Ascending aorta (tissue), 2 donors: ENCODE data around the gene KCNJ9. TPM values are rescaled to one million over a fixed set of nuclear protein-coding genes. Genes with fewer than 3 reads are reported as not detected.
A peak's percentile ranks its signal among the peaks of the same experiment; 100 is the strongest.
"Not testable (repeated sequence)": the region's sequence is repeated elsewhere in the genome, so short reads cannot be mapped to it uniquely, and the experiment has no call there.

Experiments used
- DNase-seq, 2 donors: peaks; one replicate each; pipeline ENCODE4 v3.0.0-alpha.2; 2019; ENCODE audit warnings: low spot score in 2 of 2
- H3K27ac ChIP-seq, 2 donors: fragments of 200-600 bp; sonication (generic); one replicate each; pipeline ENCODE4 v1.5.1; 2016 to 2017; ENCODE audit warnings: mild to moderate bottlenecking in 1 of 2
- H3K27me3 ChIP-seq: fragments of 200-600 bp; sonication (generic); one replicate; pipeline ENCODE4 v1.5.1; 2017
- H3K36me3 ChIP-seq, 2 donors: fragments of 200-600 bp; sonication (generic); one replicate each; pipeline ENCODE4 v1.5.1; 2016
- H3K4me1 ChIP-seq, 2 donors: fragments of 200-600 bp; sonication (generic); one replicate each; pipeline ENCODE4 v1.5.1; 2016 to 2017; ENCODE audit warnings: mild to moderate bottlenecking in 1 of 2
- H3K4me3 ChIP-seq, 2 donors: fragments of 200-600 bp; sonication (generic); one replicate each; pipeline ENCODE4 v1.5.1; 2016 to 2017; ENCODE audit warnings: mild to moderate bottlenecking in 1 of 2
- H3K9me3 ChIP-seq, 2 donors: fragments of 200-600 bp; sonication (generic); one replicate each; pipeline ENCODE4 v1.5.1; 2016
- CTCF ChIP-seq, 3 experiments: fragments of 200-600 bp in 2 of 3; fragments of 450-650 bp in 1 of 3; sonication (generic) in 2 of 3; IDR thresholded peaks; one replicate each; pipeline ENCODE4 v1.5.1; 2016 to 2019; ENCODE audit warnings: antibody characterized with exemption in 3 of 3, mild to moderate bottlenecking in 1 of 3, moderate library complexity in 1 of 3
- intact Hi-C: fragments of 100-400 bp; cut with DNase I; formaldehyde crosslinking; loops from one replicate; pipeline ENCODE4 v1.15.1; 2023
- total RNA-seq: library from RNA; depleted of rRNA; stranded (reverse); fragments of >200 nt; gene quantifications from one replicate; pipeline ENCODE4 v1.1.0, GENCODE V29; 2016

Gene KCNJ9
- total RNA-seq, 1 donor from 2014 or later, result 1.2 TPM

- peak; percentile 55 to 70 (median 58) for TF ChIP-seq CTCF (IDR thresholded peaks at IDR 0.05)
- Histone ChIP-seq H3K27me3 (no peaks in the 10 kb centered on the region), H3K4me3 (peak overlapping the region; percentile 13 to 46), H3K36me3 (no peaks in the 10 kb centered on the region), H3K9me3 (no peaks in the 10 kb centered on the region), H3K27ac (no peak overlapping the region), H3K4me1 (peaks cover 0 to 7% of the 10 kb centered on the region in 2 donors)
- peak in 1 of 2 donors; percentile 67 for DNase-seq
- intact Hi-C loops, result loop anchor here (5.0 kb wide), 1 partner anchor 36 kb away; the partner anchor contains the start of gene KCNJ9
Measured at GRCh38 chr1:160046494-160047110, 34.7 kb upstream of the KCNJ9 start.

DNA sequence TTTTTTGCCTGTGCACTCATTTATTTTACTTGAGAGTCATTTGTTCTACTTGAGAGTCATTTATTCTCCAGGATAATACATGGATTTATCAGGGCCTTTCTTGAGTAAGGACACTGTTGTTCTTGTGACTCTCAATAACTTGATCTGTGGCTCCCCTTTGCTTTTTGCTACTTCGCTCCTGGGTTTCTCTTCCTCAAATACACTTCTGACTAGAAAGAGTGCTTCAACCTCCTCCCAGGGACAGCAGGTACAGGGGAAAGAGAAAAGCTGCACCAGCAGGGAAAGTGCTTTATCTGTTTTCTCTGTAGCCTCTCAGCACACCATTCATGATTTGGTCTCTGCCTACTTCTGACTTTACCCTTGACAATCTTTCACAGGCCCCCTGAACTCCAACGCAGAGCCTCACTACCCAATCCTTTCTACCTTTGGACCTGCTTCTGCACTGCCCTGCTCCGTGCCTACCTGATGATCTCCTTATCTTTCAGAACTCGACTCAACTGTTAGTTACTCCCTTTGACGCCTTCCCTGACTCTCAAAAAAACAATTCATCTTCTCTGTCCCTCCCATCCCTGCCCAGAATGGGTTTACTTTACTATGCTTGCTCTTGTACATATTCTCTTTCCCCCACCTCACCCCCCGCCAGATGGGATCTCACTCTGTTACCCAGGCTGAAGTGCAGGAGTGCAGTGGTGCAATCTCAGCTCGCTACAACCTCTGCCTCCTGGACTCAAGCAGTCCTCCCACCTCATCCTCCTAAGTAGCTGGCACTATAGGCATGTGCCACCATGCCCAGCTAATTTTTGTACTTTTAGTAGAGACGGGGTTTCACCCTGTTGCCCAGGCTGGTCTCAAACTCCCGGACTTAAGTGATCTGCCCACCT is 34.0 kb upstream of the KCNJ9 start:
- Histone ChIP-seq H3K36me3 (no peaks in the 10 kb centered on the region), H3K9me3 (no peaks in the 10 kb centered on the region), H3K4me1 (peaks cover 0 to 7% of the 10 kb centered on the region in 2 donors), H3K4me3 (peak overlapping the region; percentile 13 to 46), H3K27me3 (no peaks in the 10 kb centered on the region), H3K27ac (no peak overlapping the region)
- no peak for DNase-seq
- TF ChIP-seq CTCF (IDR thresholded peaks at IDR 0.05), result no peak
- intact Hi-C loops, result loop anchor here (5.0 kb wide), 1 partner anchor 35 kb away; the partner anchor contains the start of gene KCNJ9

- H3K4me1 ChIP-seq, result peaks cover 0 to 7% of the 10 kb centered on the region in 2 donors
- H3K9me3 ChIP-seq, result no peaks in the 10 kb centered on the region
- no peak for DNase-seq
- no peaks in the 10 kb centered on the region for H3K36me3 ChIP-seq
- TF ChIP-seq CTCF (IDR thresholded peaks at IDR 0.05), result no peak
- H3K4me3 ChIP-seq, result no peak overlapping the region
- H3K27me3 ChIP-seq, result no peaks in the 10 kb centered on the region
- H3K27ac ChIP-seq, result no peak overlapping the region
- intact Hi-C loops, result loop anchor here (5.0 kb wide), 1 partner anchor 34 kb away; the partner anchor contains the start of gene KCNJ9
Measured at GRCh38 chr1:160048335-160048734, 33.0 kb upstream of the KCNJ9 start.

- Histone ChIP-seq H3K27me3 (no peaks in the 10 kb centered on the region), H3K36me3 (no peaks in the 10 kb centered on the region), H3K4me3 (no peak overlapping the region), H3K9me3 (no peaks in the 10 kb centered on the region), H3K4me1 (peaks cover 0 to 7% of the 10 kb centered on the region in 2 donors), H3K27ac (no peak overlapping the region)
- no peak for DNase-seq
- TF ChIP-seq CTCF (IDR thresholded peaks at IDR 0.05), result no peak
- intact Hi-C loops, result loop anchor here (5.0 kb wide), 1 partner anchor 33 kb away; the partner anchor contains the start of gene KCNJ9
Measured at GRCh38 chr1:160049101-160049500, 32.2 kb upstream of the KCNJ9 start.

DNA sequence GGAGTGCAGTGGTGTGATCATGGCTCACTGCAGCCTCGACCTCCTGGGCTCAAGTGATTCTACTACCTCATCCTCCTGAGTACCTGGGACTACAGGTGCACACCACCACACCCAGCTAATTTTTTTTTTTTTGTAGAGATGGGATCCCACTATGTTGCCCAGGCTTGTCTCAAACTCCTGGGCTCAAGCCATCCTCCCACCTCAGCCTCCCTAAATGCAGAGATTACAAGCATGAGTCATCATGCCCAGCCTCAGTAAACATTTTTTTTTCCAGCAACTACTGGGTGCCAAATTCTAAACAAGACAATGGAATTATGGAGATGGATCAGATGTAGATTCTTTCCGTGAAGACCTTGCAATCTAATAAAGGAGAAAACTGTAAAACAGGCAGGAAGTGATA is 31.2 kb upstream of the KCNJ9 start:
- H3K36me3 ChIP-seq, H3K27me3 ChIP-seq, H3K27ac ChIP-seq, H3K4me3 ChIP-seq, H3K4me1 ChIP-seq, DNase-seq, H3K9me3 ChIP-seq, intact Hi-C loops: not testable (repeated sequence)

DNA sequence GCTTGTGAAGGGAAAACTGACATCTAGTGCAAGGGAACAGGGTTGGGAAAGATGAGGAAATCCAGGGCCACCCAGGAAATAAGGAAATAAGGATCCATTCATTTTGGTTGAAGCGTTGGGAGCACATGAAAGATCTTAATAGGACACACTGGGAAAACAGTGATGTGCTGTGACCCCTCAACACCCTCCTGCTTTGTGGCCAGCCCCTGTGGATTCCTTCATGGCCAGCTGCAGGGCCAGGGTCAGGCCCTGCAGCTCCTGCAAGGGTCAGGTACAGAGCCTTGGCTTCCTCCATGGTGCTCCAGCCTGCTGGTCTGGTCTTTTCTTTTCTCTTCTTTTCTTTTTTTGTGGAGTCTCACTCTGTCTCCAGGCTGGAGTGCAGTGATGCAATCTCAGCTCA is 30.7 kb upstream of the KCNJ9 start:
- no peak for DNase-seq
- intact Hi-C loops, result no loop called here
- H3K4me3 ChIP-seq, result no peak overlapping the region
- H3K27ac ChIP-seq, result no peak overlapping the region
- TF ChIP-seq CTCF (IDR thresholded peaks at IDR 0.05), result no peak
- H3K27me3 ChIP-seq, result no peaks in the 10 kb centered on the region
- H3K36me3 ChIP-seq, result no peaks in the 10 kb centered on the region
- H3K4me1 ChIP-seq, result peaks cover 0 to 7% of the 10 kb centered on the region in 2 donors
- no peaks in the 10 kb centered on the region for H3K9me3 ChIP-seq
